BJ (cell line): ENCODE data around the gene TP53I11. TPM values are rescaled to one million over a fixed set of nuclear protein-coding genes. Genes with fewer than 3 reads are reported as not detected.

Source experiments
- CTCF ChIA-PET: fragments of 350-600 bp; formaldehyde crosslinking; extraction: SDS; loops from one replicate; lab custom pipeline; 2021; ENCODE audit warnings: antibody characterized with exemption, inconsistent platforms; lab: Yijun Ruan, JAX
- POLR2A ChIA-PET: fragments of 300-600 bp; sonication (Branson Sonifier 250); formaldehyde crosslinking; extraction: SDS; loops from one replicate; lab custom pipeline; 2021; ENCODE audit warnings: antibody characterized with exemption; lab: Charles Lee
- DNase-seq: peaks from one replicate; pipeline ENCODE4 v3.0.0-alpha.2; 2011; ENCODE audit warnings: low read depth
- H3K27me3 ChIP-seq: 2 replicates; pipeline ENCODE4 v1.6.0; 2011; ENCODE audit warnings: low read length; ENCODE audit not compliant: control insufficient read depth, insufficient read depth
- H3K36me3 ChIP-seq: 2 replicates; pipeline ENCODE4 v1.5.1; 2011; ENCODE audit warnings: low read length; ENCODE audit not compliant: control insufficient read depth, insufficient read depth
- H3K4me3 ChIP-seq: 2 replicates; pipeline ENCODE4 v1.5.1; 2011; ENCODE audit warnings: low read depth, mild to moderate bottlenecking, control low read depth, low read length
- CTCF ChIP-seq: IDR thresholded peaks from 2 replicates; pipeline ENCODE4 v1.5.1; 2011; ENCODE audit warnings: low read depth, mild to moderate bottlenecking, control low read depth, inconsistent platforms, low read length, moderate library complexity; ENCODE audit not compliant: insufficient read depth
- polyA plus RNA-seq: library from polyadenylated mRNA; depleted of rRNA; stranded (reverse); fragments of >200 nt; gene quantifications from 2 replicates; pipeline ENCODE4 v1.2.3, GENCODE V29; 2011

Gene TP53I11
- polyA plus RNA-seq, 1 experiment, result 29.6 TPM

- DNase-seq, result no peak
- Histone ChIP-seq H3K36me3 (peaks cover 14% of the 10 kb centered on the region), H3K4me3 (no peak overlapping the region), H3K27me3 (0 out of 2 replicates have a peak, but pooled peaks cover 2% of the 10 kb centered on the region)
- CTCF ChIA-PET, result interaction anchor here (1.0 to 24.5 kb wide), 20 partner anchors 8 to 369 kb away, joined by 3 to 1245 read pairs (median 5); partner anchors contain the start of gene TP53I11
- POLR2A ChIA-PET, result interaction anchor here (1.0 kb wide), 1 partner anchor 169 kb away, joined by 3 read pairs; no protein-coding TSS in a partner anchor
- TF ChIP-seq CTCF, result no peak
These were observed 13.6 kb downstream of the TP53I11 start for GRCh38 chr11:44936951-44937543.

- ChIA-PET POLR2A (interaction anchor here (1.0 kb wide), 1 partner anchor 169 kb away, joined by 3 read pairs; no protein-coding TSS in a partner anchor), CTCF (interaction anchor here (0.6 to 24.5 kb wide), 32 partner anchors 8 to 376 kb away, joined by 3 to 1245 read pairs (median 4); partner anchors contain the start of genes CD82 and TP53I11)
- TF ChIP-seq CTCF, result peak; percentile 88
- peaks cover 14% of the 10 kb centered on the region for H3K36me3 ChIP-seq
- no peak overlapping the region for H3K4me3 ChIP-seq
- DNase-seq, result no peak
- 0 out of 2 replicates have a peak, but pooled peaks cover 2% of the 10 kb centered on the region for H3K27me3 ChIP-seq
These were observed 14.2 kb downstream of the TP53I11 start for GRCh38 chr11:44936525-44936924.

- peaks cover 2% of the 10 kb centered on the region; the same call in 1 of the 2 replicates for H3K27me3 ChIP-seq
- H3K4me3 ChIP-seq, result no peak overlapping the region
- TF ChIP-seq CTCF, result no peak
- POLR2A ChIA-PET, result no interaction called here
- H3K36me3 ChIP-seq, result peaks cover 13% of the 10 kb centered on the region
- CTCF ChIA-PET, result interaction anchor here (24.5 kb wide), 1 partner anchor 166 kb away, joined by 1245 read pairs; no protein-coding TSS in a partner anchor
- no peak for DNase-seq
These were observed 15.9 kb downstream of the TP53I11 start for GRCh38 chr11:44934735-44935250.

- ChIA-PET CTCF (interaction anchor here (24.5 kb wide), 1 partner anchor 167 kb away, joined by 1245 read pairs; no protein-coding TSS in a partner anchor), POLR2A (no interaction called here)
- Histone ChIP-seq H3K27me3 (peaks cover 2% of the 10 kb centered on the region; the same call in 1 of the 2 replicates), H3K4me3 (no peak overlapping the region), H3K36me3 (peaks cover 13% of the 10 kb centered on the region)
- no peak for DNase-seq
- no peak for TF ChIP-seq CTCF
These were observed 16.6 kb downstream of the TP53I11 start for GRCh38 chr11:44934110-44934509.

GRCh38 chr11:44931466-44931865 lies 19.2 kb downstream of the TP53I11 start:
- Histone ChIP-seq H3K27me3 (peaks cover 2% of the 10 kb centered on the region; the same call in 1 of the 2 replicates), H3K36me3 (peaks cover 11% of the 10 kb centered on the region), H3K4me3 (no peak overlapping the region)
- TF ChIP-seq CTCF, result no peak
- DNase-seq, result no peak
- ChIA-PET POLR2A (interaction anchor here (0.6 kb wide), 1 partner anchor 171 kb away, joined by 10 read pairs; no protein-coding TSS in a partner anchor), CTCF (interaction anchor here (1.4 to 24.5 kb wide), 4 partner anchors 7 to 169 kb away, joined by 3 to 1245 read pairs (median 60); partner anchors contain the start of gene TP53I11)
